CD4-positive, alpha-beta memory T cell (primary cell): ENCODE measurements around the gene EID1. TPM values are rescaled to one million over a fixed set of nuclear protein-coding genes. Genes with fewer than 3 reads are reported as not detected.

Experiments
- CTCF ChIA-PET: fragments of 350-600 bp; sonication (Branson Sonifier 250); formaldehyde crosslinking; loops from one replicate; lab custom pipeline; 2021; ENCODE audit warnings: inconsistent platforms; ENCODE audit not compliant: partially characterized antibody; lab: Charles Lee
- POLR2A ChIA-PET: fragments of 350-600 bp; sonication (Branson Sonifier 250); formaldehyde crosslinking; loops from one replicate; lab custom pipeline; 2021; ENCODE audit not compliant: partially characterized antibody; lab: Charles Lee
- DNase-seq, 5 donors: peaks; one replicate each; pipeline versions ENCODE4 v3.0.0 to v3.0.0-alpha.2; 2020 to 2022; ENCODE audit warnings: mixed read lengths in 1 of 5
- H3K27ac ChIP-seq: one replicate; pipeline ENCODE4 v1.7.0; 2013; ENCODE audit warnings: low read depth, low read length
- H3K27me3 ChIP-seq: 2 replicates; pipeline ENCODE4 v1.7.0; 2013; ENCODE audit warnings: mild to moderate bottlenecking, low read length, moderate library complexity; ENCODE audit not compliant: insufficient read depth
- H3K36me3 ChIP-seq: 2 replicates; pipeline ENCODE4 v1.7.0; 2013; ENCODE audit warnings: mild to moderate bottlenecking, low read length, moderate library complexity; ENCODE audit not compliant: insufficient read depth
- H3K4me1 ChIP-seq: 2 replicates; pipeline ENCODE4 v1.7.0; 2013; ENCODE audit warnings: mild to moderate bottlenecking, low read length, moderate library complexity; ENCODE audit not compliant: insufficient read depth
- H3K4me3 ChIP-seq, 2 donors: one replicate each; pipeline ENCODE4 v1.7.0; 2013; ENCODE audit warnings: low read length in 2 of 2, mild to moderate bottlenecking in 1 of 2
- H3K9me3 ChIP-seq, 2 donors: one replicate each; pipeline ENCODE4 v1.7.0; 2013; ENCODE audit warnings: low read length in 2 of 2, control low read depth in 1 of 2; ENCODE audit not compliant: control insufficient read depth in 1 of 2
- H3K27ac Mint-ChIP-seq, 7 donors: one replicate each; pipeline ENCODE4 v1.8.0; 2020 to 2021; ENCODE audit warnings: mixed read lengths in 7 of 7, mild to moderate bottlenecking in 6 of 7, inconsistent platforms in 3 of 7, moderate library complexity in 3 of 7
- H3K27me3 Mint-ChIP-seq, 2 donors: one replicate each; pipeline ENCODE4 v1.8.0; 2020 to 2021; ENCODE audit warnings: mixed read lengths in 2 of 2
- H3K36me3 Mint-ChIP-seq, 2 donors: one replicate each; pipeline ENCODE4 v1.8.0; 2020 to 2021; ENCODE audit warnings: mixed read lengths in 2 of 2, inconsistent platforms in 1 of 2, mild to moderate bottlenecking in 1 of 2
- H3K4me1 Mint-ChIP-seq, 4 donors: one replicate each; pipeline ENCODE4 v1.8.0; 2020 to 2021; ENCODE audit warnings: mixed read lengths in 4 of 4, mild to moderate bottlenecking in 1 of 4
- H3K4me3 Mint-ChIP-seq, 8 donors: one replicate each; pipeline ENCODE4 v1.8.0; 2020 to 2021; ENCODE audit warnings: mixed read lengths in 8 of 8, mild to moderate bottlenecking in 7 of 8, moderate library complexity in 6 of 8, inconsistent platforms in 3 of 8
- H3K9me3 Mint-ChIP-seq, 8 donors: one replicate each; pipeline ENCODE4 v1.8.0; 2020 to 2021; ENCODE audit warnings: mixed read lengths in 8 of 8, mild to moderate bottlenecking in 5 of 8, inconsistent platforms in 3 of 8, moderate library complexity in 1 of 8
- intact Hi-C: fragments of 100-400 bp; cut with micrococcal nuclease; formaldehyde crosslinking; loops from one replicate; pipeline ENCODE4 v1.15.1; 2023
- polyA plus RNA-seq, 2 donors: library from polyadenylated mRNA; unstranded; fragments of 300-500 nt; fragmentation: Illumina TruSeq; gene quantifications; one replicate each; pipeline ENCODE4 v1.2.3, GENCODE V29; 2021
- total RNA-seq, 2 experiments: library from RNA; stranded (reverse); gene quantifications; one replicate each; pipeline ENCODE4 v1.2.3, GENCODE V29; 2021

EID1 gene
- total and polyA plus RNA-seq, 4 experiments from 2014 or later: 76.0 to 245 (median 141) TPM

- no peaks in the 10 kb centered on the region for H3K4me1 ChIP-seq
- no peak overlapping the region for H3K4me3 ChIP-seq
- H3K27me3 ChIP-seq: no peaks in the 10 kb centered on the region
- H3K27ac ChIP-seq: no peak overlapping the region
- H3K4me1 Mint-ChIP-seq: peaks cover 0 to 4% (median under 1%) of the 10 kb centered on the region in 4 donors
- H3K9me3 Mint-ChIP-seq: no peaks in the 10 kb centered on the region
- intact Hi-C loops: no loop called here
- CTCF ChIA-PET: interaction anchor here (6.0 to 6.5 kb wide), 3 partner anchors 118 to 1285 kb away, joined by 39 to 81 read pairs (median 76); partner anchors contain the start of gene FGF7
- H3K4me3 Mint-ChIP-seq: no peak overlapping the region
- peaks cover 0 to 4% of the 10 kb centered on the region in 2 donors for H3K27me3 Mint-ChIP-seq
- no peaks in the 10 kb centered on the region for H3K9me3 ChIP-seq
- no peaks in the 10 kb centered on the region for H3K36me3 ChIP-seq
- no peak for DNase-seq
- H3K27ac Mint-ChIP-seq: no peak overlapping the region
- POLR2A ChIA-PET: interaction anchor here (0.5 to 1.1 kb wide), 2 partner anchors 19 to 95 kb away, joined by 3 to 4 read pairs; partner anchors contain the start of gene EID1
- no peaks in the 10 kb centered on the region for H3K36me3 Mint-ChIP-seq
These were observed 19.5 kb upstream of the EID1 start for GRCh38 chr15:48858401-48858800.

GRCh38 chr15:48859426-48859825, 18.5 kb upstream of the EID1 start:
- no peaks in the 10 kb centered on the region for H3K4me1 ChIP-seq
- no peak overlapping the region for H3K4me3 Mint-ChIP-seq
- no peaks in the 10 kb centered on the region for H3K36me3 ChIP-seq
- CTCF ChIA-PET: interaction anchor here (1.1 to 6.5 kb wide), 6 partner anchors 19 to 1284 kb away, joined by 4 to 81 read pairs (median 44); partner anchors contain the start of genes EID1 and FGF7
- POLR2A ChIA-PET: interaction anchor here (0.6 to 0.8 kb wide), 4 partner anchors 18 to 1333 kb away, joined by 3 read pairs; partner anchors contain the start of gene EID1
- no peaks in the 10 kb centered on the region for H3K9me3 ChIP-seq
- H3K27me3 Mint-ChIP-seq: peaks cover 0 to 4% of the 10 kb centered on the region in 2 donors
- H3K27ac ChIP-seq: no peak overlapping the region
- intact Hi-C loops: no loop called here
- no peak for DNase-seq
- H3K27me3 ChIP-seq: no peaks in the 10 kb centered on the region
- no peaks in the 10 kb centered on the region for H3K9me3 Mint-ChIP-seq
- H3K4me1 Mint-ChIP-seq: peaks cover 0 to 4% (median under 1%) of the 10 kb centered on the region in 4 donors
- no peaks in the 10 kb centered on the region for H3K36me3 Mint-ChIP-seq
- H3K27ac Mint-ChIP-seq: no peak overlapping the region
- no peak overlapping the region for H3K4me3 ChIP-seq

GRCh38 chr15:48861813-48862431, 16.0 kb upstream of the EID1 start:
- H3K27me3 ChIP-seq: no peaks in the 10 kb centered on the region
- ChIA-PET POLR2A (interaction anchor here (0.7 to 2.8 kb wide), 4 partner anchors 16 to 294 kb away, joined by 3 to 21 read pairs (median 3); partner anchors contain the start of genes COPS2 and EID1), CTCF (interaction anchor here (0.7 to 6.5 kb wide), 26 partner anchors 8 to 1454 kb away, joined by 3 to 81 read pairs (median 4); partner anchors contain the start of genes CEP152, EID1, FGF7 and GALK2)
- DNase-seq: peak; percentile 61 to 72 (median 65)
- Mint-ChIP-seq H3K4me1 (peaks cover 0 to 4% (median under 1%) of the 10 kb centered on the region in 4 donors), H3K4me3 (no peak overlapping the region), H3K27me3 (peaks cover 3 to 4% of the 10 kb centered on the region in 2 donors), H3K36me3 (no peaks in the 10 kb centered on the region), H3K27ac (no peak overlapping the region), H3K9me3 (no peaks in the 10 kb centered on the region)
- no peaks in the 10 kb centered on the region for H3K9me3 ChIP-seq
- H3K27ac ChIP-seq: no peak overlapping the region
- intact Hi-C loops: loop anchor here (1.0 to 5.0 kb wide), 7 partner anchors 113 to 1454 kb away; partner anchors contain the start of gene SECISBP2L
- no peaks in the 10 kb centered on the region for H3K4me1 ChIP-seq
- no peaks in the 10 kb centered on the region for H3K36me3 ChIP-seq
- no peak overlapping the region for H3K4me3 ChIP-seq

- Histone ChIP-seq H3K9me3 (no peaks in the 10 kb centered on the region), H3K36me3 (no peaks in the 10 kb centered on the region), H3K27ac (no peak overlapping the region), H3K27me3 (peaks cover 4% of the 10 kb centered on the region), H3K4me3 (no peak overlapping the region), H3K4me1 (no peaks in the 10 kb centered on the region)
- DNase-seq: no peak
- no peaks in the 10 kb centered on the region for H3K36me3 Mint-ChIP-seq
- H3K4me1 Mint-ChIP-seq: peaks cover 0 to 4% (median under 1%) of the 10 kb centered on the region in 4 donors
- intact Hi-C loops: loop anchor here (1.0 to 5.0 kb wide), 4 partner anchors 113 to 1190 kb away; partner anchors contain the start of gene SECISBP2L
- H3K27me3 Mint-ChIP-seq: peaks cover 4 to 6% of the 10 kb centered on the region in 2 donors
- no peak overlapping the region for H3K4me3 Mint-ChIP-seq
- ChIA-PET POLR2A (interaction anchor here (2.8 kb wide), 1 partner anchor 15 kb away, joined by 21 read pairs; the partner anchor contains the start of gene EID1), CTCF (interaction anchor here (0.6 to 6.5 kb wide), 14 partner anchors 9 to 1286 kb away, joined by 3 to 81 read pairs (median 4); partner anchors contain the start of genes CEP152, EID1 and FGF7)
- H3K9me3 Mint-ChIP-seq: no peaks in the 10 kb centered on the region
- H3K27ac Mint-ChIP-seq: peak overlapping the region in 1 of 7 donors; percentile 36
These were observed 15.2 kb upstream of the EID1 start for GRCh38 chr15:48862705-48863104.

- intact Hi-C loops: no loop called here
- Histone ChIP-seq H3K36me3 (no peaks in the 10 kb centered on the region), H3K4me1 (no peaks in the 10 kb centered on the region), H3K27ac (no peak overlapping the region), H3K27me3 (peaks cover 10% of the 10 kb centered on the region), H3K9me3 (no peaks in the 10 kb centered on the region), H3K4me3 (no peak overlapping the region)
- H3K36me3 Mint-ChIP-seq: no peaks in the 10 kb centered on the region
- no peak overlapping the region for H3K27ac Mint-ChIP-seq
- CTCF ChIA-PET: interaction anchor here (0.6 to 2.2 kb wide), 6 partner anchors 10 to 1280 kb away, joined by 3 to 15 read pairs (median 3); no protein-coding TSS in a partner anchor
- no peak for DNase-seq
- no peak overlapping the region for H3K4me3 Mint-ChIP-seq
- POLR2A ChIA-PET: no interaction called here
- H3K27me3 Mint-ChIP-seq: peaks cover 0 to 8% of the 10 kb centered on the region in 2 donors
- H3K4me1 Mint-ChIP-seq: peaks cover 0 to 4% (median under 1%) of the 10 kb centered on the region in 4 donors
- H3K9me3 Mint-ChIP-seq: no peaks in the 10 kb centered on the region
These were observed 12.4 kb upstream of the EID1 start for GRCh38 chr15:48865370-48866079.

- H3K9me3 Mint-ChIP-seq: no peaks in the 10 kb centered on the region
- peaks cover 4 to 11% of the 10 kb centered on the region in 2 donors for H3K27me3 Mint-ChIP-seq
- Histone ChIP-seq H3K4me3 (no peak overlapping the region), H3K9me3 (no peaks in the 10 kb centered on the region), H3K4me1 (no peaks in the 10 kb centered on the region), H3K27ac (no peak overlapping the region), H3K27me3 (peaks cover 11% of the 10 kb centered on the region), H3K36me3 (no peaks in the 10 kb centered on the region)
- no peak overlapping the region for H3K4me3 Mint-ChIP-seq
- POLR2A ChIA-PET: no interaction called here
- H3K27ac Mint-ChIP-seq: no peak overlapping the region
- intact Hi-C loops: no loop called here
- no peak for DNase-seq
- CTCF ChIA-PET: interaction anchor here (2.2 kb wide), 1 partner anchor 280 kb away, joined by 15 read pairs; no protein-coding TSS in a partner anchor
- no peaks in the 10 kb centered on the region for H3K36me3 Mint-ChIP-seq
- H3K4me1 Mint-ChIP-seq: peaks cover 0 to 4% (median under 1%) of the 10 kb centered on the region in 4 donors
These were observed 11.8 kb upstream of the EID1 start for GRCh38 chr15:48866141-48866563.
